ENCODE data around the gene DNAJA3.

Gene DNAJA3

GRCh38 chr16:4450430-4450829 lies 24.8 kb downstream of the DNAJA3 start:
- H3K27me3 ChIP-seq, result no peaks in the 10 kb centered on the region
- peaks cover 0 to 93% (median 55%) of the 10 kb centered on the region in 11 experiments; a peak in 18 of 22 replicates for H4K20me1 ChIP-seq
- peaks cover 0 to 7% (median under 1%) of the 10 kb centered on the region in 10 experiments; a peak in 3 of 20 replicates for H3K4me1 ChIP-seq
- H3K4me3 ChIP-seq, result no peak overlapping the region
- H3K36me3 ChIP-seq, result peaks cover 97 to 100% (median 100%) of the 10 kb centered on the region in 11 experiments
- H3K27ac ChIP-seq, result no peak overlapping the region
- H3K9me3 ChIP-seq (replicated peaks in 1 of 11), result no peaks in the 10 kb centered on the region
- no peak for TF ChIP-seq Cebpa-rat (IDR thresholded peaks at IDR 0.05)
- no peak overlapping the region for H3K4me2 ChIP-seq
- H3K9ac ChIP-seq, result no peak overlapping the region

GRCh38 chr16:4450931-4451519 lies 25.4 kb downstream of the DNAJA3 start:
- Histone ChIP-seq H3K36me3 (peaks cover 97 to 100% (median 100%) of the 10 kb centered on the region in 11 experiments), H3K27ac (no peak overlapping the region), H3K9ac (no peak overlapping the region), H3K9me3 (replicated peaks in 1 of 11) (no peaks in the 10 kb centered on the region), H3K4me1 (peaks cover 0 to 12% (median 4%) of the 10 kb centered on the region in 10 experiments; a peak in 4 of 20 replicates), H4K20me1 (peaks cover 0 to 93% (median 59%) of the 10 kb centered on the region in 11 experiments; a peak in 18 of 22 replicates), H3K4me2 (no peak overlapping the region), H3K4me3 (no peak overlapping the region), H3K27me3 (no peaks in the 10 kb centered on the region)
- no peak for TF ChIP-seq Cebpa-rat (IDR thresholded peaks at IDR 0.05)

GRCh38 chr16:4452674-4453073 lies 27.0 kb downstream of the DNAJA3 start:
- Histone ChIP-seq H4K20me1 (peaks cover 0 to 79% (median 58%) of the 10 kb centered on the region in 11 experiments; a peak in 18 of 22 replicates), H3K27me3 (no peaks in the 10 kb centered on the region), H3K9ac (no peak overlapping the region), H3K4me1 (peaks cover 0 to 15% (median 6%) of the 10 kb centered on the region in 10 experiments; a peak in 7 of 20 replicates), H3K9me3 (replicated peaks in 1 of 11) (no peaks in the 10 kb centered on the region), H3K4me2 (no peak overlapping the region), H3K36me3 (peaks cover 96 to 100% (median 100%) of the 10 kb centered on the region in 11 experiments), H3K27ac (no peak overlapping the region), H3K4me3 (no peak overlapping the region)
- no peak for TF ChIP-seq Cebpa-rat (IDR thresholded peaks at IDR 0.05)

- H3K27me3 ChIP-seq, result no peaks in the 10 kb centered on the region
- H3K36me3 ChIP-seq, result peaks cover 77 to 100% (median 94%) of the 10 kb centered on the region in 11 experiments
- H3K4me2 ChIP-seq, result no peak overlapping the region
- 0 out of 22 replicates have a peak overlapping the region, but pooled peaks of 1 of the 11 experiments have one; percentile 26 for H3K9ac ChIP-seq
- no peak overlapping the region for H3K27ac ChIP-seq
- no peak for TF ChIP-seq Cebpa-rat (IDR thresholded peaks at IDR 0.05)
- H4K20me1 ChIP-seq, result peaks cover 0 to 76% (median 56%) of the 10 kb centered on the region in 11 experiments; a peak in 18 of 22 replicates
- peaks cover 16 to 32% (median 22%) of the 10 kb centered on the region in 10 experiments for H3K4me1 ChIP-seq
- no peaks in the 10 kb centered on the region for H3K9me3 ChIP-seq (replicated peaks in 1 of 11)
- no peak overlapping the region for H3K4me3 ChIP-seq
These were observed 29.0 kb downstream of the DNAJA3 start for GRCh38 chr16:4454623-4455022.

- Histone ChIP-seq H3K9me3 (replicated peaks in 1 of 11) (no peaks in the 10 kb centered on the region), H3K27ac (no peak overlapping the region), H3K9ac (peak overlapping the region in 2 of 11 experiments; percentile 18 to 26; a peak in 1 of 22 replicates), H3K4me1 (peaks cover 18 to 37% (median 27%) of the 10 kb centered on the region in 10 experiments), H3K36me3 (peaks cover 72 to 100% (median 93%) of the 10 kb centered on the region in 11 experiments), H4K20me1 (peaks cover 0 to 74% (median 52%) of the 10 kb centered on the region in 11 experiments; a peak in 18 of 22 replicates), H3K4me2 (no peak overlapping the region), H3K4me3 (no peak overlapping the region), H3K27me3 (no peaks in the 10 kb centered on the region)
- TF ChIP-seq Cebpa-rat (IDR thresholded peaks at IDR 0.05), result no peak
These were observed 29.4 kb downstream of the DNAJA3 start for GRCh38 chr16:4455081-4455480.

- peaks cover 18 to 41% (median 29%) of the 10 kb centered on the region in 10 experiments for H3K4me1 ChIP-seq
- no peak for TF ChIP-seq Cebpa-rat (IDR thresholded peaks at IDR 0.05)
- peak overlapping the region in 6 of 11 experiments; percentile 10 to 43 (median 32); a peak in 9 of 22 replicates for H3K27ac ChIP-seq
- no peaks in the 10 kb centered on the region for H3K27me3 ChIP-seq
- peaks cover 0 to 67% (median 45%) of the 10 kb centered on the region in 11 experiments; a peak in 18 of 22 replicates for H4K20me1 ChIP-seq
- no peak overlapping the region for H3K4me3 ChIP-seq
- H3K36me3 ChIP-seq, result peaks cover 64 to 99% (median 93%) of the 10 kb centered on the region in 11 experiments
- no peaks in the 10 kb centered on the region for H3K9me3 ChIP-seq (replicated peaks in 1 of 11)
- peak overlapping the region in 5 of 11 experiments; percentile 14 to 30 (median 25); a peak in 5 of 22 replicates for H3K9ac ChIP-seq
- no peak overlapping the region for H3K4me2 ChIP-seq
These were observed 30.3 kb downstream of the DNAJA3 start for GRCh38 chr16:4455951-4456350.

GRCh38 chr16:4460936-4461249 lies 35.2 kb downstream of the DNAJA3 start:
- Histone ChIP-seq H3K4me3 (no peak overlapping the region), H3K9me3 (replicated peaks in 1 of 11) (no peaks in the 10 kb centered on the region), H3K36me3 (peaks cover 62 to 99% (median 92%) of the 10 kb centered on the region in 11 experiments), H3K4me2 (no peak overlapping the region), H3K27me3 (no peaks in the 10 kb centered on the region), H4K20me1 (peaks cover 0 to 23% (median 5%) of the 10 kb centered on the region in 11 experiments; a peak in 12 of 22 replicates), H3K27ac (peak overlapping the region in 6 of 11 experiments; percentile 25 to 96 (median 88); a peak in 12 of 22 replicates), H3K9ac (peak overlapping the region in 1 of 11 experiments; percentile 33; a peak in 1 of 22 replicates), H3K4me1 (peaks cover 12 to 67% (median 48%) of the 10 kb centered on the region in 10 experiments)
- TF ChIP-seq Cebpa-rat (IDR thresholded peaks at IDR 0.05), result no peak

GRCh38 chr16:4461250-4462085 lies 35.8 kb downstream of the DNAJA3 start:
- no peak for TF ChIP-seq Cebpa-rat (IDR thresholded peaks at IDR 0.05)
- no peaks in the 10 kb centered on the region for H3K27me3 ChIP-seq
- no peaks in the 10 kb centered on the region for H3K9me3 ChIP-seq (replicated peaks in 1 of 11)
- H3K36me3 ChIP-seq, result peaks cover 62 to 99% (median 92%) of the 10 kb centered on the region in 11 experiments
- H3K4me3 ChIP-seq, result no peak overlapping the region
- peaks cover 0 to 18% (median 0%) of the 10 kb centered on the region in 11 experiments; a peak in 7 of 22 replicates for H4K20me1 ChIP-seq
- no peak overlapping the region for H3K4me2 ChIP-seq
- peak overlapping the region in 4 of 11 experiments; percentile 12 to 33 (median 24); a peak in 5 of 22 replicates for H3K9ac ChIP-seq
- H3K27ac ChIP-seq, result peak overlapping the region in 8 of 11 experiments; percentile 18 to 96 (median 74); a peak in 14 of 22 replicates
- H3K4me1 ChIP-seq, result peaks cover 11 to 73% (median 49%) of the 10 kb centered on the region in 10 experiments

All from BLaER1 treated with 17β-estradiol and CSF1 and Interleukin-3, amounts not matched to agents 10 nM and 100 nM (cell line).